SK-MEL-5 (cell line): ENCODE data around the gene RECQL5. TPM values are rescaled to one million over a fixed set of nuclear protein-coding genes. Genes with fewer than 3 reads are reported as not detected.

Experiments
- DNase-seq: peaks from one replicate; pipeline ENCODE4 v3.0.0-alpha.2; 2016; ENCODE audit warnings: low read depth, low spot score
- in situ Hi-C: cut with HindIII; loops from 2 replicates; pipeline ENCODE4 v1.10.0; 2016; ENCODE audit warnings: low sequenced_read_pairs, high pct_unique_total_duplicates, low pct_unique_long_range_greater_than_20kb
- total RNA-seq: library from RNA; depleted of rRNA; stranded (reverse); fragments of >200 nt; shearing (Covaris generic); gene quantifications from 2 replicates; pipeline ENCODE4 v1.2.3, GENCODE V29; 2014

Gene RECQL5
- total RNA-seq, 1 experiment from 2014 or later = 27.7 TPM

- DNase-seq = no peak
- in situ Hi-C loops = no loop called here
These were observed 2.8 kb downstream of the RECQL5 start for GRCh38 chr17:75664099-75664549.

- in situ Hi-C loops = no loop called here
- DNase-seq = no peak
These were observed 4.4 kb downstream of the RECQL5 start for GRCh38 chr17:75662511-75662910.

GRCh38 chr17:75661531-75661930, 5.4 kb downstream of the RECQL5 start:
- in situ Hi-C loops = no loop called here
- peak; percentile 97 for DNase-seq

GRCh38 chr17:75658237-75658636, 8.7 kb downstream of the RECQL5 start:
- in situ Hi-C loops = no loop called here
- no peak for DNase-seq

DNA sequence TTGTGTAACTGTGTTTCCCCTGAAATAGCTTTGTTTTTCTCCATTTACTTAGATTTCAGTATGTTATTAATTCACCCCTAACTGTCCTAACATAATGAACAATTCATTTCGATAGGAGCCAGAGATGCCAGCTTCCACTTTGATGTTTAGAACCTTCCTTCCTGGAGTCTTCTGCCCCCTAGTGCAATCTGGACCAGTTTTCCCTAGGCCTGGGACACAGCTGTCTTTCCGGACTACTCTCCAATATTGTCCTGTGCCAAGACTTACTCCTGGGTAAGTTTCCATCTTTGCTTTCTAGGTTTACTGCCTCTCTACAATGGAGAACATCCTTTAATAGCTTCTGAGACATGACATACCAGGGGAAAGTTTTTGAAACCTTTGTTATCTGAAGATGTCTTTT, 12.8 kb downstream of the RECQL5 start:
- peak; percentile 49 for DNase-seq
- in situ Hi-C loops = no loop called here

GRCh38 chr17:75652934-75653549, 13.9 kb downstream of the RECQL5 start:
- DNase-seq = peak; percentile 76
- in situ Hi-C loops = no loop called here

- in situ Hi-C loops = no loop called here
- no peak for DNase-seq
These were observed 14.6 kb downstream of the RECQL5 start for GRCh38 chr17:75652341-75652740.

- DNase-seq = no peak
- in situ Hi-C loops = no loop called here
These were observed 16.1 kb downstream of the RECQL5 start for GRCh38 chr17:75650874-75651273.

GRCh38 chr17:75649687-75650086, 17.3 kb downstream of the RECQL5 start:
- DNase-seq = no peak
- in situ Hi-C loops = no loop called here

GRCh38 chr17:75647921-75648320, 19.0 kb downstream of the RECQL5 start:
- in situ Hi-C loops = no loop called here
- no peak for DNase-seq

GRCh38 chr17:75647061-75647460, 19.9 kb downstream of the RECQL5 start:
- DNase-seq = no peak
- in situ Hi-C loops = no loop called here

DNA sequence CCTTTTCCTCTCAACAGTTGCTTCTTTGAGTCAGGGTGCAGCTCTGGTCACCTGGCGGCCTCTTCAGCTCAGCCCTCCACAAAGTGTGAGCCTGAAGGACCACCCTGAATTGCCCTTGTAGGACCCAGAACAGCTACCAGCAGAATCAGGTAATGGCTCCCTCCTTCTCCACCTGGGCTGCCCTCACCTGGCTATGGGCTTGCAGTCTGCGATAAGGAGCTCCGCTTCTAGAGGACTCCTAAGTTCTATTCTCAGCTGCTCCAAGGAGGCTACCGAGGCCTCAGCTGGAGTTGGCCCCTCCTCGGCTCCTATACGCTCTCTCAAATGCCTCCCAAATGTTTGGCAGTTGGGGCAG, 20.3 kb downstream of the RECQL5 start:
- no peak for DNase-seq
- in situ Hi-C loops = no loop called here

- DNase-seq = no peak
- in situ Hi-C loops = no loop called here
These were observed 20.9 kb downstream of the RECQL5 start for GRCh38 chr17:75645889-75646637.

DNA sequence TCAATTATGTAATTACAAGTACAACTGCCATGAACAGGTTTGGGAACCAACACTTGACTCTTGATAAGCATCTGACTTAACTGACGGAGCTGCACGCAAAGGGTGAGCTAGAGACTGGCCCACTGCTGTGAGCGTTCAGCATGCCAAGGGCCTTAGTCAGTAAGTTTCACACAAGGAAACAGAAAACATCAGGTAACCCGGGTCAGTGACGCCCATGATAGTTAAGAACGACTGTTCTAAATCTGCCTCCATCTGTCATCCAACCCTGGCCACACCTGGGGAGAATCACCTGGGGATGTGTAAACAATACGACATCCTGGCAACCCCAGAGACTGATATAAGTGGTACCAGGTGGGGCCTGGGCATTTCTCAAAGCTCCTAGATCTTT, 21.5 kb downstream of the RECQL5 start:
- no peak for DNase-seq

GRCh38 chr17:75643643-75644017, 23.3 kb downstream of the RECQL5 start:
- no peak for DNase-seq
- in situ Hi-C loops = no loop called here

More for the DNA sequence above, 21.5 kb downstream of the RECQL5 start:
- in situ Hi-C loops = no loop called here

GRCh38 chr17:75642784-75643642, 23.9 kb downstream of the RECQL5 start:
- in situ Hi-C loops = no loop called here
- DNase-seq = no peak

DNA sequence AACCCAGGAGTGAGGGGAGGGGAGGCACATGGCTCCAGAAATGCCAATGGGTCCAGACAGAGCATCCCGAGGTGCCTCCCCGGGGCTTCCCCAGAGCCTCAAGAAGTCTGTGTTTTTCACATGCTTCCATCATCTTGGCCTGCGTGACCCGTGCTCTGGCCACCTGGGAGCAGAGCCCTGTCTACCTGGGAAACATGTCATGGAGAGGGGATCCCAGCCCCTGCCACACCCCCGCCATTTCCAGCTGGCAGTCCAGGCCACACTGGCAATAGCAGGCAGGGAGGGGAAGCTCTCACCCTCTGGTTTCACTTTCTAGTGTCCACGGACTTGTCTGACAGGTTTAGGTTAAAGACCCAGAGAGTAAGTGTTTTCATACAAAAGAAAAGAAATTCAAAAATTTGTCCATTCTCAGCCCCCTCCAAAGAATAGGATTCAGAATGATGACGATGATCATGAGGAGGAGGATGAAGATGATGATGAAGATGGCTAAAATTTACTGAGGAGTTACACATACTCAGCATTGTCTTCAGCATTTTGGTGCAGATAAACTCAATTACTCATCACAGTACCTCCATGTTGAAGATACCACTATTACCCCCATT, 24.7 kb downstream of the RECQL5 start:
- no peak for DNase-seq
- in situ Hi-C loops = no loop called here

DNA sequence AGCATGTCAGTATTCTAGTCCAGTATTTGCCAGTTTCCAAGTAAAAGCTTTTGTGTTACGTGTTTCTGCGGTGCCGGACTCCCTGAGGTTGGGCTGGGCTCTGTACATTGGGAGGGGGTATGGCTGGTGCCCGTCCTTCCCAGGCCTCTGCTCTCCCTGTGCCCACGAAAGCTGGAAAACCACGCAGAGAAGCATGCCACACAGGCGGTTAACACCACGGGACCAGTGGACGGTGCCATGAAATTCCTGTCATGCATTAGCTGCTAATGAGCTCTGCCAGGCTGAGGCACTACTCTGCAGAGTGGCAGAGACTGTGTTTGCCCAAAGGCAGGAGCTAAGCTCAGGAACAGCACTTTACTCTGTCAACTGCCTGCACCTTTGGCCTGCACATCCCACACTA, 25.6 kb downstream of the RECQL5 start:
- in situ Hi-C loops = no loop called here
- DNase-seq = no peak
